GM21529 (cell line): ENCODE measurements around the gene FBXW5.

Experiments used
- ATAC-seq: cut with Tn5 transposase; IDR thresholded peaks from one replicate; pipeline ENCODE4 v1.9.1; 2021; ENCODE audit not compliant: unreplicated experiment

The FBXW5 gene

DNA sequence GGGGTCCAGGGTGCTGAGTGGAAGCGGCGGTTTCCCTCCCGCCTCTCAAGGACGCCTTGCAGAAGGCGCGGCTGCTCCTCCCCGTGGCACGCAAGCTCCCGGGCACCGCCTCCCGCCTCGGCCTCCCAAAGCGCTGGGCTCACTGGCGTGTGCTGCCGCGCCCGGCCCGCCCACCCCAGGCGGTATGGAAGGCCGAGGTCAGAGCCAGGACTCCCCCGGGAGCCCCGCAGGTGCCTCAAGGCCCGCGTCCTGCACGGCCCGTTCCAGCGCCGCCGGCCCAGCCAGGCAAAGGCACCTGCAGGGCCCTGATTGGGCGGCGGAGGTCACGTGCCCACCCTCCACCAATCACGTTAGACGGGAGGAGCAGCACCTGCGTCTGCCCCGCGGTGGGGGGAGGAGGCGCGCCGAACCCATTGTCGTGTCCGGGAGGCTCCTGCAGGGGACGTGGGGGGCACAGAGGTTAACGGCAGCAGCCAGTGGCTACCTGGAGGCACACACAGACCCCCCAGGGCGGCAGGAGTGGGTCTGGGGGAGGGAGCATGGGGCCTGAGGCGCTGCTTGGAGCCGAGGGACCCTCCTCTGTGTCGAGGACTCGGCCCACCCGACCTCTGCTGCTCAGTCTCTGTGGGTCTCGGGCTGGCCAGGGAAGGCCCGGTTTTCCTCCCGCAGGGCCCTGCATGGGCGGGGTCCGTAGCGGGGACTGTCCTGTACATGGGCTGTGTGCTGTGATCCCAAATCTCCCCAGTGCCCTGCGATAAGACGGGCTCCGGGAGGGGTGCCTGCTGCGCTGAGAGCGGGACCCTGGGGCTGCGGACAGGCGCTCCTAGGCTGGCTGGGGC, 5.5 kb upstream of the FBXW5 start:
- peak; percentile 87 for ATAC-seq

DNA sequence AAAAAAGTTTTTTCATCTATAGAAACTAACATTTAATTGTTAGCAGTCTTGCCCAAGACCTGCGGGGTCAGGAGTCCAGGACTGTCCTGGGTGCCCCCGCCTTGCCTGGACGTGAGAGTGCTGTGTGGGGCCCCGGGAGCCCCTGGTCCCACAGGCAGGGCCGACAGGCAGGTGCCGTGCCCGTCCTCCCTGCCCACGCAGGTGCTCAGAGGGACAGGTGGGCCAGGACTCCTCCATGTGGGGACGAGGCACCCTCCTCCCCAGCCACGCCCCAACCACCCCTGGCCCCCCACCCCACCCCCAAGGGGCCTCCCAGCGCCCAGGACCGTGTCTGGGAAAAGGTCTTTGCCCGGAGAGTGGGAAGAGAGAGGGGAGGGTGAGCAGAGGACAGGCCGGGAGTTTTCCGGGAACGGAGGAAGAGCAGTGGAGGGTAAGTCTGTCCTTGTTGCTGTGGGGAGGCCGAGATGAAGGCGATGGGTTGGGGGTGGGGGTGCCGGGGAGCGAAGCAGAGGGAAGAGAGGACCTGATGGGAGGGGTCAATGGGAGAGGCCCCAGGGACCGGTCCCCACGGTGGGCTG, 4.8 kb upstream of the FBXW5 start:
- no peak for ATAC-seq

DNA sequence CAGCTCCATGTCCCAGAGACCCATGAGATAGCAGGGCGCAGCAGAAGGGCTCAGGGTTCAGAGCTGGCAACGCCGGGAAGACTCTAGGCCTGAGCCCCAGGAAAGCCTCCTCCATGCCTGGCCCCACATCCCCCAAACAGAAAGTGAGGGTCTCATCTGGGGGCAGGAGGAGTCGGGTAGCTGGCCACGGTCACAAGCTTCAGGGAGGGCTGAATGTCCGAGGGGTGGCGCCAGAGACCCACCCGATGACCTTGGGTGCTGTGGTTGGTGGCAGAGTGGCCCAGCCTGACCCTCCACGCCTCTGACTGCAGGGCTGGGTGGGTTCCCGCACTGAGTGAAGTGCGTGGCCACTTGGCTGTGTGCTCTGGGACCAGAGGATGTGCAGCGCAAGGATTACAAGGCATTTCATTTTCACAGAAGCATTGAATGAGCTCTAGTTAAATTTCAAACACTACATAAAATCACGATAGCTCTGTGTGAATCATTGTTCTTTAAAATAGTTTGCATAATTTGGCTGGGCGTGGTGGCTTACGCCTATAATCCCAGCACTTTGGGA, 3.5 kb upstream of the FBXW5 start:
- ATAC-seq, result no peak

GRCh38 chr9:136947028-136947891, 2.7 kb upstream of the FBXW5 start:
- no peak for ATAC-seq

GRCh38 chr9:136946228-136947027, 1.9 kb upstream of the FBXW5 start:
- ATAC-seq, result no peak

DNA sequence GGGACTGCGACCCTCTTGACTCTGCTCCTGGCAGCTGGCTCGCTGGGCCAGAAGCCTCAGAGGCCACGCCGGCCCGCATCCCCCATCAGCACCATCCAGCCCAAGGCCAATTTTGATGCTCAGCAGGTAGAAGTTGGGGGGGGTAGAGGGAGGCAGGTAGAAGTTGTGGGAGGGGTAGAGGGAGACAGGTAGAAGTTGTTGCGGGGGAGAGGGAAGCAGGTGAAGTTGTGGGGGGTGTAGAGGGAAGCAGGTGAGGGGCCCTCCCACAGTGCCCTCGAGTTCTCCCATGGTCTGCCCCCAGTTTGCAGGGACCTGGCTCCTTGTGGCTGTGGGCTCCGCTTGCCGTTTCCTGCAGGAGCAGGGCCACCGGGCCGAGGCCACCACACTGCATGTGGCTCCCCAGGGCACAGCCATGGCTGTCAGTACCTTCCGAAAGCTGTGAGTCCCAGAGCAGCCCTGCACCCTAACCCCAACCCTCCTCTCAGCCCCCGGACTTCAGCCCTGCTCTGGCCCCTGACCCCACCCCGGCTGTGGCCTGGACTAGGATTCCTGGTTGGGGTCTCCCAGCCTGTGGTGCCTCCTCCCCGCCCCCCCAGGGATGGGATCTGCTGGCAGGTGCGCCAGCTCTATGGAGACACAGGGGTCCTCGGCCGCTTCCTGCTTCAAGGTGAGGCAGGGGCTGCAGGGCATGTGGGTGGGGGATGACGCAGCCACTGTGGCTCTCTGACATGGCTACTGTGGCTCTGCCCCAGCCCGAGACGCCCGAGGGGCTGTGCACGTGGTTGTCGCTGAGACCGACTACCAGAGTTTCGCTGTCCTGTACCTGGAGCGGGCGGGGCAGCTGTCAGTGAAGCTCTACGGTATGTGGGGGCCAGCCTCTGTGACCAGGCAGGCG, 1.0 kb upstream of the FBXW5 start:
- no peak for ATAC-seq

- ATAC-seq, result peak; percentile 30
Observed at GRCh38 chr9:136944212-136944518, 373 bp downstream of the FBXW5 start.

- peak; percentile 20 for ATAC-seq
Observed at GRCh38 chr9:136943291-136944211, 987 bp downstream of the FBXW5 start.

- no peak for ATAC-seq
Observed at GRCh38 chr9:136942881-136943230, 1.7 kb downstream of the FBXW5 start.

DNA sequence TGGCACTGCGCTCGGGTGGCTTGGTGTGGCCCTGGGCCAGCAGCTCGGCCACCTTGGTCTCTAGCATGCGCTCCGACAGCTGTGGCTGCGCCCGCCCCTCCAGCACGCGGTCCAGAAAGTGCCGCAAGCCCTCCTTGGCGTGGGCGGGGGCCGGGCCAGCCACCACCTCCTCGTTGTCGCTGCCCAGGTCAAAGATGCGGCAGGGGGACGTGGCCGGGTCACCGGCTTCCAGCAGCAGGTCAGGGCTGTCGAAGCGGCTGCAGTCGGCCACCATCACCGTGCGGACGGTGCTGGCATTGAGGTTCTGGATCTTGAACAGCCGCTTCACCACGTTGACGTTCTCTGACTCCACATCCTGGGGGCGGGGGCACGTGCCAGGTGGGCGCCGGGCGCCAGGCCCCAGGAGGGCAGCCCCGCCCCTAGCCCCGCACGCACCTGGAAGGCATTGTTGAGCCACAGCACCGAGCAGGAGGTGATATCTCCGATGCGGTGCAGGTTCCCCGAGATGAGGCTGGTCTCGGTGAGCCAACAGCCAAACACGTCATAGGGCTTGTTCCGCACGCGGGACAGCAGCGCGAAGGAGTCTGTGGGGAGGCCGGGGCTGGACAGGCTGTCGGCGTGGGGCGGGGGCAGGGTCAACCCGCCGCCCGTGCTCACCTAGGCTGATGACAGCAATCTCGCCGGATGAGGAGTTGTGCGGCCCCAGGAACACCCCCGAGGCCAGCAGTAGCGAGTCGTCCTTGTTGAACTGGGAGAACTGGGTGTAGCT, 2.2 kb downstream of the FBXW5 start:
- ATAC-seq, result no peak

DNA sequence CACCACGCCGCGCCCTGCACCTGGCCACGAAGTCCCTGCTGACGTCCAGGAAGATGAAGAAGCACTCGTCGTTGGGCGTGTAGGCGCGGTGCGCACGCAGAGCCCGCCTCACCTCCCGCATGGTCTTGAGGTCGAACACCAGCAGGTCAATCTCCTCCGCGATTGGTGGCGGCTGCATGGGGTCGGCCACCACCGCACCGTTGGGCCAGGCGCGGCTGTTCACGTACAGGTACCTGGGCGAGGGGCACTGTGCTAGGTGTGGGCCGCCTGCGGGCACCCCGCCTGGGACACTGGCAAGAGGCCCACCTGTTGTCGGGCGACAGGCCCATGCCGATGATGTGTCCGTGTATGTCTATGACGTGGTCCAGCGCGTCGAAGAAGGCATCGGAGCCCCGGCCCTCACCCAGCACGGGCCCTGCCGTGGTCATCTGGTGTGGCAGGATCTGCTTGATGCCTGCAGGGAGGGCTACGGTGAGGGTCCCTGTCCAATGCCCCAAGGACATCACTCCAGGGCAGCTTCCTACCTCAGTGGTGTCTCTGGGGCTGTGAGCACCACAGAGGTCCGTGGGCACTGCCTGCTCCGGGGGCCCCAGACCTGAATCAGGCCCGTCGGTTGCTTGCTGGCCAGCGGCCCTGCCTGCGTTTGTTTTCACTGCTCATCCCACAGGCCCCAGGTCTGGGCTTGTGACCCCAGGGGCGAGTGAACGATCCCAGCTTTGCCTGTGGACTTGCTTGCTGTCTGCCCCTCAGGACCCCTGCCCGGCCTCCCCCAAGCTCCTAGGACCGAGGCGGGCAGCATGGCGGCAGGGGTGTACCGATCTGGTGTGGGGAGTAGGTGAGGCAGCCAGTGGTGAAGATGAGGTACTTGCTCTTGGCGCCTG, 3.1 kb downstream of the FBXW5 start:
- no peak for ATAC-seq

GRCh38 chr9:136940526-136941230, 3.9 kb downstream of the FBXW5 start:
- ATAC-seq, result no peak

DNA sequence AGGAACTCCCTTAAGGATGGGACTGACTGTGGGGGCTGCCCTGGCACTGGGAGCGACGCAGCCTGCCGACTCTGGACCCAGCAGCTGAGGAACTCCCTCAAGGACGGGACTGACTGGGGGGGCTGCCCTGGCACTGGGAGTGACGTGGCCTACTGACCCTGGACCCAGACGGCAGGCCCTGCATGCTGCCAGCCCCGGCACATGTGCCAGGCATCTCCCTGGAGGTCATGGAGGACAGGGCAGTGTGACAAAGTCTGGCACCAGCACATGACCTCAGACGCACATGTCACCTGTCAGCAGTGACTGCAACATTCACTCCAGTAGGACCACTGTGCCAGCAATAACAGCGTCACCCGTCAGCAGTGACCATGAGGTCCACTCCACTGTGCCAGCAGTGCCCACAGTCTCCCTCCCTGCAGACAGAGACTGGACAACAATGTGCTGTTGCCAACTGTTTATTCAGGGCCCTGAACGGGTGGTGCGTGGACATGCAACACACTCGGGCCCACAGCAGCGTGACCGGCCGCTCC, 4.5 kb downstream of the FBXW5 start:
- no peak for ATAC-seq

GRCh38 chr9:136939431-136939995, 5.0 kb downstream of the FBXW5 start:
- ATAC-seq, result no peak

- no peak for ATAC-seq
Observed at GRCh38 chr9:136937186-136938001, 7.1 kb downstream of the FBXW5 start.
